Stimulated activated CD8-positive, alpha-beta memory T cell treated with anti-CD3 and anti-CD28 coated beads, Interleukin-15, amount 100 ng/mL, for 1 hour (primary cell): ENCODE measurements around the gene IQCE.
"Not testable (repeated sequence)": the region's sequence is repeated elsewhere in the genome, so short reads cannot be mapped to it uniquely, and the experiment has no call there.

Experiments
- DNase-seq: peaks from one replicate; pipeline ENCODE4 v3.0.0-alpha.2; 2020; ENCODE audit warnings: low read depth

The IQCE gene

DNA sequence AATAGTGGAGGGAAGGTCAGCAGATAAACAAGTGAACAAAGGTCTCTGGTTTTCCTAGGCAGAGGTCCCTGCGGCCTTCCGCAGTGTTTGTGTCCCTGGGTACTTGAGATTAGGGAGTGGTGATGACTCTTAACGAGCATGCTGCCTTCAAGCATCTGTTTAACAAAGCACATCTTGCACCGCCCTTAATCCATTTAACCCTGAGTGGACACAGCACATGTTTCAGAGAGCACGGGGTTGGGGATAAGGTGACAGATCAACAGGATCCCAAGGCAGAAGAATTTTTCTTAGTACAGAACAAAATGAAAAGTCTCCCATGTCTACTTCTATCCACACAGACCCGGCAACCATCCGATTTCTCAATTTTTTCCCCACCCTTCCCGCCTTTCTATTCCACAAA lies 25.2 kb upstream of the IQCE start:
- not testable (repeated sequence) for DNase-seq

DNA sequence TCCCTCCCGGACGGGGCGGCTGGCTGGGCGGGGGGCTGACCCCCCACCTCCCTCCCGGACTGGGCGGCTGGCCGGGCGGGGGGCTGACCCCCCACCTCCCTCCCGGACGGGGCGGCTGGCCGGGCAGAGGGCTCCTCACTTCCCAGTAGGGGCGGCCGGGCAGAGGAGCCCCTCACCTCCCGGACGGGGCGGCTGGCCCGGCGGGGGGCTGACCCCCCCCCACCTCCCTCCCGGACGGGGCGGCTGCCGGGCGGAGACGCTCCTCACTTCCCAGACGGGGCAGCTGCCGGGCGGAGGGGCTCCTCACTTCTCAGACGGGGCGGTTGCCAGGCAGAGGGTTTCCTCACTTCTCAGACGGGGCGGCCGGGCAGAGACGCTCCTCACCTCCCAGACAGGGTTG lies 24.6 kb upstream of the IQCE start:
- DNase-seq, result not testable (repeated sequence)

DNA sequence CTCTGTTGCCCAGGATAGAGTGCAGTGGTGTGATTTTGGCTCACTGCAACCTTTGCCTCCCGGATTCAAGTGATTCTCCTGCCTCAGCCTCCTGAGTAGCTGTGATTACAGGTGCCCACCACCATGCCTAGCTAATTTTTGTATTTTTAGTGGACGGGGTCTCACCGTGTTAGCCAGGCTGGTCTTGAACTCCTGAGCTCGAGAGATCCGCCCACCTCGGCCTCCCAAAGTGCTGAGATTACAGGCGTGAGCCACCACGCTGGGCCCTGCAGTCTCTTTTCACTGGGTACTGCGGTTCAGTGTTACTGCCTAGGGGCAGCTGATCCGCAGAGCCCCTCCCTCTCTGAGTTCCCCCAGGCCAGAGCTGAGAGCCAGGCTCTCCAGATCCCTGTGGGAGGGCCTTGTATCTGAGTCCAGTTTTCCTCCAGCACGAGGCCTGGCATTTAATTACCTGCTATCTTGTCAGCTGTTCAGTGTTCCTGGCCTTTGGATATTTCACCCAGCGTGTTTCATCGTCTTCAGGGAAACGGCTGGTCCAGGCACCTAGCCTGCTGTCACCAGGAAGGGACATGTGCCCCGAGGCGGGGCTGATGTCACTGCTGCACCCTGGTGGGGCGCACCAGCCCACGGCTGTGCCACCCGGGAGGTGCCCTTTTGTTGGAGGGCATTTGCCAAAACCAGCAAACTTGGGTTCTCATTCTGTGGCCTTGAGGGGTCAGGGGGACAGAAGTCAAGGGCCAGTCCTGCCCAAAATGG lies 22.7 kb upstream of the IQCE start:
- not testable (repeated sequence) for DNase-seq

DNA sequence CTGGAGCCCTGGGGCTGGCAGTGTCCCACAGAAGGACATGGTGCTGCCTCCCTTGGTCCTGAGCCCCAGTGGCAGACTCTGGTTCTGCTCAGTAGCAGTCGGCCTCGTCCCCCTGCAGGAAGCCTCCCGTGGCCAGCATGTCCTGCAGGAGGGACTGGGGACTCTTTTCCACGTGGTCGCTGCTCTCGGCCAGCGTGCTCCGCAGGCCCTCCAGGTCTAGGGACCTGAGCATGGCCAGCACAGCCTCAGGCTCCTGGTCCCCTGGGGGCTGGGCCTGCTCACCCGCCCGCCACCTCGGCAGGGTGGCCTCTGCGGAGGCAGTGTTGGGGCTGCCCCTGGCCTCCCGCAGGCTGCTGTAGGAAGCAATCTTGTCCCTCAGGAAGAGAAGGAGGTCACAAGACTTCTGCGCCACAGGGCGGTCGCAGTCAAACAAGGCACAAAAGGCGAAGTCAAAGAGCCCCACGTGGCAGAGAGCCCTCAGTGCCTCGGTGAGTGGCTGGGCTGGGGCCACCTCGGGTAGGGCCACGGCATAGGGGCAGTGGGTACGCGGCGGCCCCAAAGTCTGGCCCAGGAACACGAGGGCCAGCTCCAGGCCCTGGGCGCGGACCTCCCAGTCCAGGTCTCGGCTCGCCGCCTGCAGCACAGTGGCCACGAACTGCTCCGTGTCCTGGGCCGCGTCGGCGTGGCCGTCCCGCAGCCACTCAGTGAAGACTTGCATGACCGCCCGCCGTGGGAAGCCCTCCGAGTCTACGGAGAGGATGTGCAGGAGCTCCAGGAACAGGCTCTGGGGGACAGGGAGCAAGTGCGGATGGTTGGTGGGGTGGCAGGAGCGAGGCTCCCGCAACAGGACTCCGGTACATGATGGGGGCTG lies 20.6 kb upstream of the IQCE start:
- no peak for DNase-seq

DNA sequence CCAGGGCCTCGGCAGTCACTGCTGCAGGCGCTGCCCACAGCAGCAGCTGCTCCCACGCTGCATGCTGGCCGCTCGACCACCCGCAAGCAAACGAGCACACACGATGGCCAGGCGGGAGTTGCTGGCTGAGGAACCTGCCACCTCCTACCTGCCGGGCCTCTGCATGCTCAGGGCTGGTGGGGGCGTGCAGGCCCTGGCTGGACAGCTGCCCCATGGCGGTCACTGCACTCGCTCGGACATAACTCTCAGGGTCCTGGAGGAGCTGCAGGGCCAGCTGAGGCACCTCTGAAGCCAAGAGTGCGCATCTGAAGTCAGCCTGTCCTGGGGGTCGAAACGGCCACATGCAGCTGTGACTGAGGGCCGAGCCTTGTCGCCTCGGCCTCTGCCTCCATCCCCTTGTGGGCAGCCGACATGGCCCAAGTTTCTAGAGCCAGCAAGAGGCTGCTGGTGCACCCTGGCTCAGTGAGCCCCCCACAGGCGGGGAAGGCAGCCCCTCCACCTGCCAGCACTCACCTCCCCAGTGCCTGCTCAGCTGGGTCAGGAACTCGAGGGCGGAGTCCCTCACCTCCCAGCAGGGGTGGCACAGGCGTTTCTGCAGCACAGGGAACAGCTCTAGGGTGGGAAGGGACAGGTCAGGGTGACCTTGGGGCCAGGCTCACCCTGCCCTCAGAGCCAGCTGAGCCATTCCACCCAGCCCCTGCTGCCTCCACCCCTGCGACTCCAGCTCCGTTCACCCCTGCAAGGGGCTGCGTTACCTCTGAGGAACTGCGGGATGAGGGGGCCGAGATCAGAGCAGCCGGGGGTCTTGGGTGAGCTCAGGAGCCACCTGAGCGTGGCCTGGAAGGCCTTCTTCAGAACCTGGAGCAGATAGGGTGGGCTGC lies 19.5 kb upstream of the IQCE start:
- no peak for DNase-seq

DNA sequence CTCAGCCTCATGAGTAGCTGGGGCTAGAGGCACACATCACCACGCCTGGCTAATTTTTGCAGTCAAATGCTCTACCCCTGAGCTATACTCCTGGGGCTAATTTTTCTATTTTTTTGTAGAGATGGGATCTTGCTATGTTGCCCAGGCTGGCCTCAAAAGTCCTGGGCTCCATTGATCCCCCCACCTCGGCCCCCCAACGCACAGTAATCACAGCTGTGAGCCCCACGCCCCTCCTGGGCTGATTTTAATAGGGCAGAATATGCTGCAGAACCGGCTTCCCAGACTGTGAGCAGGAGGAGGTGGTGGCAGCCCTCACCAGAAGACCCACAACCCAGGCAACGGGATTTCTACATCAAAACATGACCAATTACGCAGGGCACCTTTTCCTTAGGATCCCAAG lies 18.6 kb upstream of the IQCE start:
- no peak for DNase-seq

DNA sequence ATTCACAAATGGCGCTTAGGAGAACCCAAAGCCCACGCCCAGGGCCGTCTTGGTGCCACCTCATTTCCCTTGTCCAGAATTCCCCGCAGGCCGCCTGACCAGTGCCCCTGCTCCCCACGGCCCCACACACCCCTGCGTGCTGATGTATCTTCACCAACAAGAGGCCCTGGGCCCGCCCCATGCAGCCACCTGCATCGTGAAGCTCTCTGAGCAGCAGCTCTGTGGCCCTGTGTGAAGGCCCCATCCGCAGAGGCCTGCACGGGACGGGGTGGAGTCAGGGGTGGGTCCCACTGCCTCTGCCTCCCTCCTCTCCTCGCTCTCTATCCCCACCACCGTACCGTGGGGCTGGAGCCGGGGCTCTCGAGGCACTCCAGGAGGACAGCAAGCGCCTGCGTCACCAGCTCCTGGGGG lies 18.1 kb upstream of the IQCE start:
- no peak for DNase-seq

DNA sequence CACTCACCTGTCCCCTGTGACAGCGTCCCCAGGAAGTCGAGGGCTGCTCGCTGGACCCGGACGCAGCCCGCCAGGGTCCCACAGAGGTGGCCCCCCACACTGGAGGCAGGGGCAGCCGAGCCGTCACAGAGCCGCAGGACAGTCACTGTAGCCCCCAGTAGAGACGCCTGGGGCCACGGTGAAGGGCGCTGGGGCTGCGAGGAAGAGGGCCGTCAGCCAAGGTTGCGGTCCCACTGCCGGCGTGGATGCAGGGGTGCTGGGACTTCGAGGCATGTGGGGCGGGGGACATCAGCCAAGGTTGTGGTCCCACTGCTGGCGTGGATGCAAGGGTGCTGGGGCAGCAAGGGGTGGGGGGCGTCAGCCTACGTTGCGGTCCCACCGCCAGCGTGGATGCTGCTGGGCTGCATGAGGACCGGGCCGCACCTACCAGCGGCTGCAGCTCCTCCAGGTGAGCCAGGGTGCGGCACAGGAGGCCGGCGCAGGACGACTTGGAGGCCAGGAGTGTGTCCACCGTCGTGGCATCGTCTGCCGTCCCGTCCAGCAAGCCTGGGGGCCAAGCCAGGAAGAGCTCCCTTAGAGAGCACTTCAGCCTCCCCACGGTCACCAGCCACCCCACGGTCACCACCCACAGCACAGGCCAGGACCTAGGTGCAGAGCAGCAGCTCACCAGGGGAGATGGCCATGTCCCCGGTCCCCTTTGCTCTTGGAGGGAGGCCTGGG lies 17.3 kb upstream of the IQCE start:
- no peak for DNase-seq

DNA sequence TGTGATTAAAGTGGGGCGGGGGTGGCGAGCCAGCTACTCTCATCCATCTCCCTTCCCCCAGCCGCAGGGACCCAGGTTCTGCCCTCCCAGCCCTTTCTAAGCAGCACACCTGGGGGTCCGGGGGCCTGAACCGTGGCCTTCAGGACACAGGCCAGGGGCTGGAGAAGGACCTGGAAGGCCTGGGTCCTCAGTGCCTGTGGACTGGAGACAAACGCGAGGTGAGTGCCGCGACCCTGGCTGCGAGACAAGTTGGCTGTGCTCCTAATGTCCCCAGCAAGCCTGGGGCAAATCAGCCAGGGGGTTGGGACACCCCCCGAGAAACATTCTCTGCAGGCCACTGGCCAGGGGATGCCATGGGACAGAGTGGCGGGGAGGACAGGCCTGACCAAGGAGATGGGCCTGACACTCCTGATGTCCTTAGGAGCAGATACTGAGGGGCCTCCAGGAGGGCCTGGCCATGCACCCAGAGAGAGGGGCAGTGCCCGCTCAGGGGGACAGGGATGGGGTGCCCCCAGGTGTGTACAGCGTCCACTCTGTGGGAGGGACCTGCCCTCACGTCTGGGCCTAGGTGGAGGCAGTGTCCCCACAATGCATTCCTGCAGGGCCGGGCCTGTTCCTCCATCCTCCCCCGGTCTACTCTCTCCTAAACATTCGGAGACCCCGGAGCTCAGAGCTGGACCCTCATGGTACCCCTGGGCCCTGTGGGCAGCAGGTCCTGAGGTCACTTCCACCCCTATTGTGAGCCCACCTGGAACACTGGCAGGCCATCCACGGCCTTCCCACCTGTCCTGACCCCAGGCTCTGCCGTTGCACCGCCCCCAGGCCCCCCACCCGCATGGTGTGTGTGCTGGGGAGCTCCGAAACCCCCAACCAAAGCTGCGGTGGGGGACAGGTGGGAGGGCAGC lies 16.5 kb upstream of the IQCE start:
- DNase-seq, result no peak

DNA sequence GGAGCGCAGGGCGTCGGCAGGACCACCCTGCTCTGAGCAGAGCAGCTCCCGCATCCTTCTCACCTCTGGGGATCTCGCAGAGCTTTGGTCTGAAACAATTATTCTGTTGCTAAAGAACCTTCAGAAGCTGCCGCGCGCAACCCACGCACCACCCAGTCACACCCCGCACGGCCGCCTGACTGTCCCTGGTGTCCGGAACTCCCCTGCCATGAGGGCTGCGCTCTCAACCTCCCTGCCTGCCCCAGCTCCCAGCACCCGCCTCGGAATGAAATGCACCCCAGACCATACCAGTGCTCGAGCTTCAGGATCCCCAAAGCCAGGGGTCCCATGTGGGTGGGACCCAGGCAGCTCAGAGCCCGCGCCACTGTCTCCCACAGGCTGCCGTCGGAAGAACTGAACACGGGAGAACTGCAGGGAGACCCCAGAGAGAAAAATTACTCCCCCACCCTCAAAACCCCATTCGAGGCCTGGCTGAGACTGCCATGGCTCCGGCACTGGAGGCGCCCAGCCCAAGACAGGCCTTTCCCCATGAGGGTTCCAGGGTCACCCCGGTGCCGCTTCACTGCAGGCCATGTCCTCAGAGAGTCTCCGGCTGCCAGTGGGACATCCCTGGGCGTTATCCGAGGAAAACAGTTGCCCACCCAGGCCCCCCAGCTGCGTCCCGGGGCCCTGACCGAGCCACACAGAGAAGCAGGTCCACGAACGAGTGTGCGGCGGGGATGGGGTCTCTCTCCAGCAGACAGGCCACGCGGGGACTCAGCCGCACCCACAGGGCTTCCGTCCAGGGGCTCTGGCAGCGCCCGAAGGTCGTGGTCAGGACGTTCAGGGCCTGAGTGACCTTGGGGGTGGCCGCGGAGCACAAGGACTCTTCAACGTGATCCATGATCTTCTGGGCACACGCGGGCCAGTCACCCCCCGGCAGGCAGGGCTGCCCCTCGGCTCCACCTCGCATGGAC lies 15.6 kb upstream of the IQCE start:
- no peak for DNase-seq

DNA sequence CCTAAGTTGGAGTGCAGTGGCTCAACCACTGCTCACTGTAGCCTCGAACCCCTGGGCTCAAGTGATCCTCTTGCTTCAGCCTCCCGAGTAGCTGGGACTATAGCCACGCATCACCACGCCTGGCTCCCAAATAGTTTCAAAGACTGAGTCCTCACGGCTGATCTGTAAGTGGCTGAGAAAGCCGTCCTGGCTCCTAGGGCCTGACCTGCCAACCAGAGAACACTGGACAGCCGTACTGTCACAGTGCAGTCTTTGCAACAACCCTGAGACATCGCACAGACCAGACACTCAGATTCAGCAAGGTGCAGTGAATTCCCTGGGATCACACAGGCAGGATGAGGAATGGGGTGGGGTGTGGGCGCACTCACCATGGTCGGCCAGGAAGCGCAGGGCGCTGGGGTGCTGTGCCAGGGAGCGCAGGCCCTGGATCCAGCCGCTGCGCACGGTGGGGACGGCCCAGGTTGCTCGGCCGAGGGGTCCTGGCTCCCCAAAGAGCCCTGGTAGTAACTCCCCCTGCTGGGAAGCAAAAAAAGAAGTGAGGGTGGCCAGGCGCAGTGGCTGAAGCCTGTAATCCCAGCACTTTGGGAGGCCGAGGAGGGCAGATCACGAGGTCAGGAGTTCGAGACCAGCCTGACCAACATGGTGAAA lies 14.1 kb upstream of the IQCE start:
- no peak for DNase-seq

DNA sequence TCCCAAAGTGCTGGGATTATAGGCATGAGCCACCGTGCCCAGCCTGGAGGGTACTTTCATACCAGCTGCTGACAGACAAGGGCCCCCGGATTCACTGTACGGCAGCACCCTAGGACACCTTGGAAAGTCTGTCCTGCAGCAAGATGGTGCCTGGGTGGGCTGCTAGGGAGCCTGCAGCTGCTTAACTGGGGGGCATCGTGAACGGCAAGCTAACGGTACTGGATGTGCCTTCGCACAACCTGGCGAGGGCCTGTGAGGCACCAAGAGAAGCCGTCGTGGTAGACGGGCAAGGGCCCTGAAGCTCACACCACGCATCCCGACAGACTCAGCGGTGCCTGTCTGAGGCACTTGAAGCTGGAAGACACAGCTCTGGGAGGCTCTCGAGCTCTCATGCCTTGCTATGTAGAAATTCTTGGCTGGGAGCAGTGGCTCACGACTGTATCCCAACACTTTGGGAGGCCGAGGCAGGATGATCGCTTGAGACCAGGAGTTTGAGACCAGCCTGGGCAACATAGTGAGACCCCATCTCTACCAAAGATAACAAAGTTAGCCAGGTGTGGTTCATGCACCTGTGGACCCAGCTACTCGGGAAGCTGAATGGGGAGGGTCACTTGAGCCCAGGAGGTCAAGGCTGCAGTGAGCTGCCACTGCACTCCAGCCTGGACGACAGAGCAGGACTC lies 12.9 kb upstream of the IQCE start:
- DNase-seq, result no peak

DNA sequence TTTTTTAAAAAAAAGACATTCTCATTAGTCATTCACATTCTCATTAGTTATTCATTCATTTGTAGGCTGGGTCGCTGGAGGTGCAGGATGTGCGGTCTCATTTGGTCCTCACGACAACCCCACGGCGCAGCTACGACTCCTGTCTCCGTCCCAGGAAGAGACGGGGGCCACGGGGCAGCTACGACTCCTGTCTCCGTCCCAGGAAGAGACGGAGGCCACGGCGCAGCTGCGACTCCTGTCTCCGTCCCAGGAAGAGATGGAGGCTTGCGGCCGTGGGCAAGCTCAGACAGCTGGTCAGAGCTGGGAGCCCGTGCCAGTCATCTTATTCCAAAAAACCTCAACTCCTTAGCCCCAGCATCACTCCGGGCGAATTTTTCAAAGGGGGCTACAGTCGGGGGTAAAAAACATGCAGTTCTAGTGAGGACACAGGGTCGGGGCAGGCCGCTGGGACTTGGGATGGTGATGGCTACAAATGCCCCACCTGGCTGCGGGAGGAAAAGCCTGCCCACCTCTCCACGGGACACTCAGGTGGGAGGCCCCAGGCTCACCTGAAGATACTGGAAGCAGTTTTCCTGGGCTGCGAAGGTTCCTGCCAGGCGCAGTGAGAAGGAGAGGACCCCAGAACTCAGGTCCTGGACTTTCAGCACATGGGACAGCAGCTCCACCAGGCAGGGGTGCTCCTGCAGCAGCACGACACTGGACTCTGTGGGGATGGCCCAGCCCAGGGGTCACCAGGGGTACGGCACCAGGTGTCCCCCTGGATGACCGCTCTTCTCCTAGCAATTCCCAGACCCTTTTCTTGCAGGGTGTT lies 11.8 kb upstream of the IQCE start:
- DNase-seq, result no peak

DNA sequence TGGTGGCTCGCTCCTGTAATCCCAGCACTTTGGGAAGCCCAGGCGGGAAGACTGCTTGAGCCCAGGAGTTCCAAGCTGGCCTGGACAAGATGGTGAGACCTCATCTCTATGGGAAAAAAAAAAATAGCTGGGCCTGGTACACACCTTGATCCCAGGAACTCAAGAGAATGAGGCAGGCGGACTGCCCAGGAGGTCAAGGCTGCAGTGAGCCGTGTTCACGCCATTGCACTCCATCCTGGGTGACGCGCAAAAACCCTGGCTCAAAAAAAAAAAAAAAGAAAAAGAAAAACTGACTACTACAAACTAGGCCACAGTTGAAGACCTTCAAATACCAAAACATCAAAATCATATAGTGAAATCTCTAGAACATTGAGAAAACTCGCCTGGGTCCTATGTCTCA lies 7.4 kb upstream of the IQCE start:
- DNase-seq, result no peak

DNA sequence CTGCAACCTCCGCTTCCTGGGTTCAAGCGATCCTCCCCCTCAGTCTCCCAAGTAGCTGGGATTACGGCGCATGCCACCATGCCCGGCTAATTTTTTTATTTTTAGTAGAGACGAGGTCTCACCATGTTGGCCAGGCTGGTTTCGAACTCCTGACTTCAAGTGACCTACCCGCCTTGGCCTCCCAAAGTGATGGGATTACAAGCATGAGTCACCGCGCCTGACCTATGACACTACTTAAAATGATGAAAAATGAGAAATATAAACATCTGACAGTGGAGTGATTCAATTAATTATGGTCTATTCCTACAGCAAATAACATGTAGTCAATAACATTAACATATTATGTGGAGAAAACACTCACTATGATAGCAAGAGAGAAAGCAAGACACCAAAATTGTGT lies 5.7 kb upstream of the IQCE start:
- no peak for DNase-seq

DNA sequence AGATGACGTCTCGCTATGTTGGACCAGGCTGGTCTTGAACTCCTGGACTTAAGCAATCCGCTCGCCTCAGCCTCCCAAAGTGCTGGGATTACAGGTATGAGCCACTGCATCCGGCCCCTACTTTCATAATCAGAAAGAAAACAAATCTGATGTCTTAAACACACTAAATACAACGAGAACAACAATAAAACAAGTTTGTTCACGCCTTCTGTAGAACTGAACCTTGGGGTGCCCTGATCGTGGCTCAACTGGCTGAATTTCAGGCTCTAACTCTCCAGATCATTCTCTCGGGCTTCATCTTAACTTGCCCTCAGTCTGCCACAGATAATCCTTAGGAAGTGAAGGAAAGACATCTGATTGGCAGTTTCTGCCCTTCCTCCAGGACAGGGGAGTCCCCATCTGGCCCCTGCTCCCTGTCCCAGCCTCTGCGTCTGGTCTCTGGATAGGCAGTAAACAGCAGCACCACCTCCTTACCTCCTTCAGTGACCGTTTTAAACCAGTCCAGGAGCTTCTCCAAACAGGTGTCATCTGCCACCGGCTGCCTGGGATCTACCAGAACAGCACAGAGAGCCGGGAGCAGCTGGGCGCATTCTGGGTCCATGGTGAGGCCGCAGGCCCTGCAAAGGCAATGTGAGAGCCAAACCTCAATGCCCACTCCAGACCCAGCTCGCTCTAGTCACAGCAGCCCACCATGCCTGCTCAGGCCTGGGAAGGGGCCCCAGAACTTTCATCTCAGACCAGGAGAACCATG lies 4.8 kb upstream of the IQCE start:
- no peak for DNase-seq

DNA sequence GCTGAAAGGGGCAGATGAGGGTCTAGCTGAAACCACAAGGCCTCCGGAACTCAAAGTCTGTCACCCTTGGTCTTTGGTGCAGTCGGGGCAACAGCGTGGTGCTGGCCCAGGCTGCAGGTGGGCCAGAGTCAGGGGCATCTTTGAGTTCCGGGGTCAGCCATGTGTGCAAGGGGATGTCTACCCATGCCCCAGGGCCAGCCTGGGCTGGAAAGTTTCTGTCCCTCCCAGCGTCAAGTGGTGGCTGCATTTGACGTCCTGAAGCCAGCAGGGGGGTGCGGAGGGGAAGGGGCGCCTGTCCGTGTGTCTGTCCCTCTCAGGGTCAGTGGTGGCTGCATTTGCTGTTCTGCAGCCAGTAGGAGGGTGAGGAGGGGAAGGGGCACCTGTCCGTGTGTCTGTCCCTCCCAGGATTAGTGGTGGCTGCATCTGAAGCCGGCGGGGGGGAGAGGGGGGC lies 4.1 kb upstream of the IQCE start:
- DNase-seq, result no peak
